ENCODE measurements around the gene PLEKHG4B. TPM values are rescaled to one million over a fixed set of nuclear protein-coding genes. Genes with fewer than 3 reads are reported as not detected.

The PLEKHG4B gene
- total RNA-seq, 1 experiment from 2014 or later = 51.4 TPM

GRCh38 chr5:169071-169727 is 77.2 kb downstream of the PLEKHG4B start:
- no peak for ATAC-seq
- no peak overlapping the region for H3K27ac Mint-ChIP-seq
- H3K4me3 Mint-ChIP-seq = no peak overlapping the region
- ChIA-PET CTCF (interaction anchor here (0.9 to 2.3 kb wide), 3 partner anchors 10 to 278 kb away, joined by 3 to 9 read pairs (median 3); no protein-coding TSS in a partner anchor), POLR2A (no interaction called here)
- DNase-seq (ENCODE audit: low spot score) = no peak
- no peak for TF ChIP-seq ARID4B (CRISPR knock-in tag; IDR thresholded peaks at IDR 0.05; ENCODE audit: borderline replicate concordance)
- TF ChIP-seq CBFB (CRISPR knock-in tag; IDR thresholded peaks at IDR 0.05; ENCODE audit: low read depth) = no peak
- TF ChIP-seq SOX15 (CRISPR knock-in tag; IDR thresholded peaks at IDR 0.05) = no peak
- no peak for TF ChIP-seq ZNF671 (CRISPR knock-in tag; IDR thresholded peaks at IDR 0.05)
- TF ChIP-seq ZNF396 (CRISPR knock-in tag; IDR thresholded peaks at IDR 0.05; ENCODE audit: borderline replicate concordance) = no peak
- TF ChIP-seq TEAD1 (CRISPR knock-in tag; IDR thresholded peaks at IDR 0.05) = no peak
- H3K4me1 Mint-ChIP-seq = no peaks in the 10 kb centered on the region
- peaks cover 27% of the 10 kb centered on the region for H3K36me3 Mint-ChIP-seq
- no peaks in the 10 kb centered on the region for H3K27me3 Mint-ChIP-seq (ENCODE audit: low read depth)
- peaks cover 7% of the 10 kb centered on the region for H3K9me3 Mint-ChIP-seq

GRCh38 chr5:169728-170094 is 77.7 kb downstream of the PLEKHG4B start:
- Mint-ChIP-seq H3K4me3 (no peak overlapping the region), H3K27me3 (ENCODE audit: low read depth) (no peaks in the 10 kb centered on the region), H3K9me3 (peaks cover 2% of the 10 kb centered on the region), H3K27ac (no peak overlapping the region), H3K36me3 (peaks cover 22% of the 10 kb centered on the region), H3K4me1 (no peaks in the 10 kb centered on the region)
- POLR2A ChIA-PET = no interaction called here
- DNase-seq (ENCODE audit: low spot score) = peak; percentile 13
- CTCF ChIA-PET = interaction anchor here (0.6 to 2.3 kb wide), 4 partner anchors 11 to 277 kb away, joined by 3 to 9 read pairs (median 3); no protein-coding TSS in a partner anchor
- ATAC-seq = peak; percentile 71
- TF ChIP-seq AFF4 (CRISPR knock-in tag; IDR thresholded peaks at IDR 0.05; ENCODE audit: borderline replicate concordance) = no peak
- no peak for TF ChIP-seq MXD4 (CRISPR knock-in tag; IDR thresholded peaks at IDR 0.05; ENCODE audit: borderline replicate concordance)
- TF ChIP-seq E2F4 (CRISPR knock-in tag; IDR thresholded peaks at IDR 0.05; ENCODE audit: borderline replicate concordance, low read depth) = no peak
- no peak for TF ChIP-seq USF1 (CRISPR knock-in tag; IDR thresholded peaks at IDR 0.05)
- no peak for TF ChIP-seq USF2 (CRISPR knock-in tag; IDR thresholded peaks at IDR 0.05)
- TF ChIP-seq SP1 (CRISPR knock-in tag; conservative IDR thresholded peaks at IDR 0.05) = no peak
- no peak for TF ChIP-seq MAX (CRISPR knock-in tag; IDR thresholded peaks at IDR 0.05)
- no peak for TF ChIP-seq ZBTB43 (CRISPR knock-in tag; IDR thresholded peaks at IDR 0.05)
- TF ChIP-seq ZNF396 (CRISPR knock-in tag; IDR thresholded peaks at IDR 0.05; ENCODE audit: borderline replicate concordance) = no peak
- TF ChIP-seq ZNF317 (CRISPR knock-in tag; IDR thresholded peaks at IDR 0.05; ENCODE audit: borderline replicate concordance, low read depth) = no peak
- TF ChIP-seq CREM (CRISPR knock-in tag; IDR thresholded peaks at IDR 0.05) = no peak
- TF ChIP-seq NR1H2 (CRISPR knock-in tag; IDR thresholded peaks at IDR 0.05) = no peak
- no peak for TF ChIP-seq FOXK1 (CRISPR knock-in tag; IDR thresholded peaks at IDR 0.05)
- no peak for TF ChIP-seq FOXP1 (CRISPR knock-in tag; IDR thresholded peaks at IDR 0.05; ENCODE audit: borderline replicate concordance)
- no peak for TF ChIP-seq NFYB (CRISPR knock-in tag; conservative IDR thresholded peaks at IDR 0.05; ENCODE audit: low read depth)
- no peak for TF ChIP-seq JUN (CRISPR knock-in tag; IDR thresholded peaks at IDR 0.05)

All from WTC11 (cell line).